HG03196 (cell line): Measurements from ENCODE around the gene DLG2.
"Not testable (repeated sequence)": the region's sequence is repeated elsewhere in the genome, so short reads cannot be mapped to it uniquely, and the experiment has no call there.

Source experiments
- ATAC-seq: cut with Tn5 transposase; IDR thresholded peaks from one replicate; pipeline ENCODE4 v1.9.1; 2021; ENCODE audit not compliant: unreplicated experiment

DLG2 gene

DNA sequence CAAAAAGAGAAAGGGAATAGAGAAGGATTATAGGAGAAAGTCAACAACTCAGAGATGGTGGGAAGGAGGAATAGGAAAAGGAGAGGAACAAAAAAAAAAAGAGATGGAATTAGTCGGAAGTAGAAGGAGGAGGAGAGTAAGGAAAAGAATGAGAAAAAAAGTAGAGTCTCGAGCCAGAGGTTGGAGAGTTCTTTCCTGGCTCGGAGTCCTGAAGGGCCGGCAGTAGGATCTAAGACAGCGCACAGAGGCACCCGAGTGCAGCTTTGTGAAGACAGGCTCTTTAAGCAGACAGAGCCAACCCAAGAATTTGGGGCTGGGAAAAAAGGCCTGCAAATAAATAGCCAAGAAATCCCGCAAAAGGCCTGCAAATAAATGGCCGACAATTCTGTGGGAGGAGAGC is 2170.6 kb downstream of the DLG2 start:
- no peak for ATAC-seq

DNA sequence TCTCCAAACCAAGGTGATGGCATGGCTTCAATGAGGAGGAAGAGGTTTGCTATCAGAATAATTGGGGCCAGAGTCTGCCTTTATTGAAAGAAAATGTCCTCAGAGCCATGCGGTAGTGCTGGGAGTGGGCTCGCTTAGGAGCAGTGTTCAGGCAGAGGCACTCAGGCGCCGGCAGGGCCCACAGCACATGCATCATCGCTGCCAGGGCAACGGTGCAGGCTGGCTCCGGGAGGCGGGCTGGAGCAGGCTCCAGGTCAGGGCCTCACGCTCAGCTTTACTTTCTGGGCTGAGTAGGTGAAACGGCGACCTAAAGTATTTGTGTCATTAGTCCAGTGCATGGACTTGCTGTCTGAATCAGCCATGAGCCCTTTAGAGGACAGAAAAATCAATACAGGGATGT is 2171.1 kb downstream of the DLG2 start:
- no peak for ATAC-seq

DNA sequence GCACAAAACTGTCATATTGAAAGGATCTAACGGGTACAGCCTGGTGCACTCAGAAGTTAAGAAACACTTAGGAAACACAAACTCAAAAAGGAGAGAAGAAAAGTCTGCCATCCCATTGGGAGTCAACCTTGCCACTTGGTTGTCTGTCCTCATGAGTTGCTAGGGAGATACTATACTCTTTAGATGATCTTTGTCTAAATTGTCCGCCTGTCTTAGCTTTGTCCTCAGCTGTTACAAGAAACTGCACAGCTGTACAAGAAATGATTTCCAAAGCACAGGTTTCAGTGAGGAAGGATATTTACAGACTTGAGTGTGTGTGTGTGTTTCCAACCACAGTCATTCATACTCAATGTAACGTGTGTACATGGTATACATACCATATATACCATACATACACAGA is 2171.8 kb downstream of the DLG2 start:
- no peak for ATAC-seq

- ATAC-seq: no peak
These were observed 2172.5 kb downstream of the DLG2 start for GRCh38 chr11:83454674-83455073.

GRCh38 chr11:83449338-83449913 is 2177.7 kb downstream of the DLG2 start:
- no peak for ATAC-seq

GRCh38 chr11:83448686-83449085 is 2178.5 kb downstream of the DLG2 start:
- ATAC-seq: no peak

- not testable (repeated sequence) for ATAC-seq
These were observed 2183.3 kb downstream of the DLG2 start for GRCh38 chr11:83443880-83444279.

DNA sequence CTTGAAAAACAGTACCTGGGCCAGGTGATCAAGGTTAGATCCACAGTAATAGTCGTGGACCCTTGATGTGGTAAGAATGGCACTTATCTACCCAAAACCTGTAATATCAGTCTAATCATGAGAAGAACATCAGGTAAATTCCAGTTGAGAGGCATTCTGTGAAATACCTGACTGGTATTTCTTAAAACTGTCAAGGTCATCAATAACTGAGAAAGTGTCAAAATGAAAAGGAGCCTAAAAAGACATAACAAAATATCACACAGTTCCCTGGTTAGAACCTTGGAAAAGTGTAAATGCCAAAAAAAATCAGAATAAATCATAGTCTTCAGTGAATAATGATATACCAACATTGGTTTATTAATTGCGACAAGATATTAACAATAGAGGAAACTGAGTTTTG is 2185.5 kb downstream of the DLG2 start:
- no peak for ATAC-seq

GRCh38 chr11:83441171-83441570 is 2186.0 kb downstream of the DLG2 start:
- ATAC-seq: no peak

DNA sequence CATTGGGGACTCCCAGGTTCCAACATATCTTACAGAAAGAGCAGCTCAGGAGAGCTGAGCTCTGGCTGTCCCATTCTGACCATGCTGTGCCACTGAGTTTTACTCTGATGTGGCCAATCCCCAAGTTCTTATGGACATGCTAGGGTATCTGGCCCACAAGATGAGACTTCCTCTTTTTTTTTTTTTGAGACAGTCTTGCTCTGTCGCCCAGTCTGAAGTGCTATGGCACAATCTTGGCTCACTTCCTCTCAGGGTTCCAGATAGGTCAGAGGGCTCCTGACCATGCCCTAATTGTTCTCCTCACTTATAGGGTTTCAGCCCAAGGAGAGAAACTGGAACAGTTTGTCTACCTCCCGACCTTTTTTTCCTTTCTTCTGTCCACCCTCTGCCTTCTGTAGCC is 2188.7 kb downstream of the DLG2 start:
- ATAC-seq: no peak

DNA sequence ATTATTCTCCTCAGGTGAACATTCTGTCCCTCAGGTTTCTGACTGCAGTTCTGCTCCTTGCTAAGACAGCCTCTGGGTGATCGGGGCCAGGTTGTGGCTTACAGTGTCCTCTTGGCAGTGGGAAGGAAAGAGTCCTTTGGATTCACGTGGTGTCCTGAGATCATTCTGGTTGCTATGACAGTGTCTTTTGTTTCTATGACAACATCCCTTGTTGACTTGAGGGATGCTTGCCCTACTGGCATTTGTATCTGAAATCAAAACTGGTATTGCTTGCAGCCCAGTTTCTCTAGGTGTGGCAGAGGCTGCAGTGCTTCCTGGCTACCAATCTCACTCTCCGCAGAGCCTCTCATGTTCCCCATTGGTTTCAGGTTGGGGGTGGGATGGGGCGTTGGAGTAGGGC is 2189.2 kb downstream of the DLG2 start:
- no peak for ATAC-seq

GRCh38 chr11:83436855-83437254 is 2190.3 kb downstream of the DLG2 start:
- ATAC-seq: no peak

DNA sequence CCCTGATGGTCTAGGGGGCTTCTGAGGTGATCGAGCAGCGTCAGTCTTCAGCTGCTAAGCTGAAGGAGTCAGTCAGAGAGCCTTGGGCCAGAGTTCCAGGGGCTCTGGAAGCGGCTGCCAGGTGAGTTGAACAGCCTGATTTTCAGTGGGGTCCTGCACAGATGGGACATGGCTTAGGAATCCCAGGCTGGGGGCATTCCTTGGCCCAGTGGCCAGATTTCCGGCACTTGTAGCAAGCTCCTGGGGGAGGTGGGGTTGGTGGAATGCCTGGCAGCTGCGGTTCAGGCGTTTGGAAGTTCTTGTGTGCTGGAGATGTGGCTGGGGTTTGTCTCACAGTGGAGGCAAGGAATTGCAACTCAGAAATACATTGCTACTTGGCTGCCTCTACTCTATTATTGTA is 2192.3 kb downstream of the DLG2 start:
- ATAC-seq: not testable (repeated sequence)

DNA sequence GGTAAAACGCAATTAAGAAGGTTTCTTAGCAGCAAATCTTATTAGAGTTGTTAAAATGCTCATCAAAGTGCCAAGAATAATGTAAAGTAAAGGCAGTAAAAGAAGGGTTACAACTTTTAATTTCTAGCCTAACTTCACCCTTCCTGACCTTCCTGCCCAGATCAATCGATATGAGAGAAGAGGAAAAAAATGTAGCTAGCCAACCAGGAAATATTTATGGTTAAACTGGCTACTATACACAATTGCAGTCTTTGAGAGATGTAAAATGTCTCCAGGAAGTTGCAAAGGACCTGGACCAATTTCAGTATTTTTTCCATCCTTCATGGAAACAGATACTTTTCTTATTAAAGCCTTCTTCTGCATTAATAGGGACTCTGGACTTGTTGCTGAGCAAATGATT is 2199.2 kb downstream of the DLG2 start:
- no peak for ATAC-seq

DNA sequence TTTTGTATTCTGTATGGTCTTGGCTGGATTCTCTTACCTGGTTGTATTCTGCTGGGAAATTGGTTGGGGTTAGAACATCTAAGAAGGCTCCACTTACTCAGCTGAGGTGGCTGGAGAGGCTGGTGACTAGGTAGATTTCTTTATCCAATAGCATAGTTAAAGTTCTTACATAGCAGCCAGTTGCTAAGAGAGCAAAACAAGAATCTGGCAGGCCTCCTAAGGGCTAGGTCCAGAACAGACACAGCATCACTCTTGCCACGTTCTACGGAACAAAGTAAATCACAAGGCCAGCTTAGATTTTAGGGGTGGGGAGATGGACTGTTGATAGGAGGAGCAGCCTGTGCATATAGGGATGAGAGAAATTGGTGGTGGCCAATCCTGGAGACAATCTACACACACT is 2199.6 kb downstream of the DLG2 start:
- no peak for ATAC-seq

- ATAC-seq: no peak
These were observed 2202.0 kb downstream of the DLG2 start for GRCh38 chr11:83425137-83425466.

GRCh38 chr11:83424376-83425136 is 2202.6 kb downstream of the DLG2 start:
- no peak for ATAC-seq

- not testable (repeated sequence) for ATAC-seq
These were observed 2204.5 kb downstream of the DLG2 start for GRCh38 chr11:83422641-83423040.

- ATAC-seq: no peak
These were observed 2216.3 kb downstream of the DLG2 start for GRCh38 chr11:83410605-83411565.

DNA sequence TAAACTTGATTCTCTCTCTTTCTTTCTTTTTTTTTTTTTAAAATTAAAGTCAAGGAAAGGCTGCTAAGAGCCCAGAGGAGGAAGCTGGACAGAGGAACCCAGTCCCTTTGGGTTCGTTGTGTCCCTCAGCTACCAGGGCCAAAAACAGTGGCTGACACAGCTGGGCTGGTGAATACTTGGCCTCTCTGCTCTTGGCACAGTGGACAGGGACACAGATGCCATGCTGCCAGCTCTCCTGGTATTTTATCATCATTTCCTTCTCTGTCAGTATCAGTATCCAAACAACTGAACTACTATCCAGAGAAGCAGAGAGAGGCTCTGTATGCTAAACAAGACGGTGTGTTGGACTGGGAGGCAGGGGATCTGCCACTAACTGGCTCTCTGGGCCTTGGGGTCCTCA is 2217.3 kb downstream of the DLG2 start:
- no peak for ATAC-seq

- no peak for ATAC-seq
These were observed 2217.7 kb downstream of the DLG2 start for GRCh38 chr11:83409476-83409875.

DNA sequence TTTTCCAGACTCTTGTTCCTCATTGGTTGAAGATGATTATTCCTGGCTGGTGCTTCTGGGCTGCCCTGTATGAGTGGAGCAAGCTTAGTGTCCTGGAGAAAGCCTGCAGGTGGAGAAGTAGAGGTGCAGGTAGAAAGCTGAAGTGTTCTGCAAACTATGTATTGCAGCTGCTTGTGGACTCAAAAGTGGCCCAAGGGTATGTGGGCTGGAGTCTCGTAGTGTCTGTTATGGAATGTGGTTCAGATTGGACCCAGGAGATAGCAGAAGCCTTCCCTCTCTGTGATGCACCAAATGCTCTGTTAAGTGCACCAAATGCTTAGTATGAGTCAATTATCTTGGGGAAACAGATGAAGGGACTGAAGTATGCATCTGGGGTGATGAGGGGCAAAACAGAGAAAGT is 2218.2 kb downstream of the DLG2 start:
- ATAC-seq: no peak
